Measurements from ENCODE around the gene TANGO2. TPM values are rescaled to one million over a fixed set of nuclear protein-coding genes. Genes with fewer than 3 reads are reported as not detected.

Gene TANGO2
- total RNA-seq, 1 experiment from 2014 or later: 14.6 TPM

DNA sequence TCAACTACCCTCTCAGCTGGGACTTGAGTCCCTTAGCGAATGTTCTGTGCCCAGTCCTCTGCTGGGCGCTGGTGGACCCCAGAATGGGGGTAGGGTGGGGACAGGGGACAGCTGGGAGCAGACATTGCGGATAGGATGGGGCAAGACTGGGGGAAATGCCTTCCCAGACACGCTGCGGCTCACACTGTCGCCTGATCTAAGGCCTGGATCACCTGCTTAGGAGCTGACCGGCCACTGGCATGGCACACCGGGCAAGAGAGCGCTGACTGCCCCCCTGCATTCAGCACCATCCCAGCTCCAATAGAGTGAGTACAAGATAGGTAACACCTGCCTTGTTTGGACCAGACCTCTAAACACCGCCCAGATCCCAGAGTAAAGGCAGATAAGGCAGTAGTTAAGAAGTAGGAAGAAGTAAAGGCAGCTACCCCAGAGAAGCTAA is 5.7 kb upstream of the TANGO2 start:
- Histone ChIP-seq H3K79me2 (ENCODE audit: insufficient read depth, low read length) (no peaks in the 10 kb centered on the region), H3K14ac (ENCODE audit: insufficient read depth, low read length) (no peak overlapping the region), H2BK120ac (ENCODE audit: low read depth, low read length, poor library complexity, severe bottlenecking) (no peak overlapping the region), H3K23ac (ENCODE audit: insufficient read length, low read depth, low read length) (no peak overlapping the region), H3K4ac (ENCODE audit: low read depth, low read length) (no peak overlapping the region), H3K56ac (ENCODE audit: insufficient read length, low read depth, low read length) (no peak overlapping the region), H3K9ac (ENCODE audit: extremely low read depth, insufficient read length, low read length) (no peak overlapping the region), H4K5ac (ENCODE audit: insufficient read length, low read depth, low read length) (no peak overlapping the region), H2BK15ac (ENCODE audit: low read depth, low read length) (no peak overlapping the region), H3K18ac (ENCODE audit: insufficient read length, low read depth, low read length) (no peak overlapping the region), H2BK20ac (ENCODE audit: low read depth, low read length, poor library complexity, severe bottlenecking) (no peak overlapping the region), H4K20me1 (ENCODE audit: control insufficient read depth, insufficient read depth, insufficient read length) (no peaks in the 10 kb centered on the region), H2AFZ (ENCODE audit: low read length) (no peak overlapping the region), H3K9me3 (ENCODE audit: control insufficient read depth, low read depth, low read length) (no peaks in the 10 kb centered on the region), H3K27me3 (ENCODE audit: insufficient read depth, low read length) (peaks cover 31% of the 10 kb centered on the region), H3K23me2 (ENCODE audit: insufficient read length, low read depth, low read length, poor library complexity, severe bottlenecking) (peaks cover 8% of the 10 kb centered on the region), H2BK12ac (ENCODE audit: insufficient read length, low read depth, low read length) (no peak overlapping the region), H4K8ac (replicated peaks; ENCODE audit: insufficient read length, low read depth, low read length) (no peak overlapping the region), H2AK5ac (ENCODE audit: insufficient read length, low read length) (no peak overlapping the region), H3T11ph (ENCODE audit: low read length) (no peak overlapping the region), H4K91ac (ENCODE audit: insufficient read length, low read depth, low read length) (no peak overlapping the region), H3K4me2 (ENCODE audit: insufficient read depth, insufficient read length, low read length) (no peak overlapping the region), H3K27ac (ENCODE audit: insufficient read length, low read depth, low read length) (no peak overlapping the region), H2BK5ac (ENCODE audit: insufficient read length, low read length) (no peak overlapping the region), H3K4me1 (ENCODE audit: insufficient read depth, low read length) (no peaks in the 10 kb centered on the region), H3K79me1 (ENCODE audit: insufficient read depth, low read depth, low read length, poor library complexity, severe bottlenecking) (no peaks in the 10 kb centered on the region)
- Mint-ChIP-seq H3K27ac (no peak overlapping the region), H3K36me3 (ENCODE audit: insufficient read depth in 1 of 3, low read depth in 3 of 3) (peaks cover 0 to 2% (median 0%) of the 10 kb centered on the region in 3 experiments; a peak in 3 of 7 replicates), H3K27me3 (ENCODE audit: low read depth) (peaks cover 49% of the 10 kb centered on the region), H3K9me3 (no peaks in the 10 kb centered on the region), H3K4me1 (peaks cover 3 to 6% of the 10 kb centered on the region in 2 experiments), H3K4me3 (peak overlapping the region; percentile 48 to 70)
- no peak for DNase-seq
- no CpG with 5 or more reads among the region's 10 CpGs for WGBS (ENCODE audit: extremely low coverage, insufficient read length, low lambda C conversion rate)
- TF ChIP-seq, protein P1, sequence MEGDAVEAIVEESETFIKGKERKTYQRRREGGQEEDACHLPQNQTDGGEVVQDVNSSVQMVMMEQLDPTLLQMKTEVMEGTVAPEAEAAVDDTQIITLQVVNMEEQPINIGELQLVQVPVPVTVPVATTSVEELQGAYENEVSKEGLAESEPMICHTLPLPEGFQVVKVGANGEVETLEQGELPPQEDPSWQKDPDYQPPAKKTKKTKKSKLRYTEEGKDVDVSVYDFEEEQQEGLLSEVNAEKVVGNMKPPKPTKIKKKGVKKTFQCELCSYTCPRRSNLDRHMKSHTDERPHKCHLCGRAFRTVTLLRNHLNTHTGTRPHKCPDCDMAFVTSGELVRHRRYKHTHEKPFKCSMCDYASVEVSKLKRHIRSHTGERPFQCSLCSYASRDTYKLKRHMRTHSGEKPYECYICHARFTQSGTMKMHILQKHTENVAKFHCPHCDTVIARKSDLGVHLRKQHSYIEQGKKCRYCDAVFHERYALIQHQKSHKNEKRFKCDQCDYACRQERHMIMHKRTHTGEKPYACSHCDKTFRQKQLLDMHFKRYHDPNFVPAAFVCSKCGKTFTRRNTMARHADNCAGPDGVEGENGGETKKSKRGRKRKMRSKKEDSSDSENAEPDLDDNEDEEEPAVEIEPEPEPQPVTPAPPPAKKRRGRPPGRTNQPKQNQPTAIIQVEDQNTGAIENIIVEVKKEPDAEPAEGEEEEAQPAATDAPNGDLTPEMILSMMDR (conservative IDR thresholded peaks at IDR 0.05): no peak
